COLO668 (cell line): ENCODE measurements around the gene ITPR1.

Experiments used
- DNase-seq: peaks from one replicate; lab custom pipeline; 2025; ENCODE audit not compliant: unreplicated experiment; lab: John Stamatoyannopoulos, UW

ITPR1 gene

GRCh38 chr3:4841225-4841624 lies 348.1 kb downstream of the ITPR1 start:
- no peak for DNase-seq

DNA sequence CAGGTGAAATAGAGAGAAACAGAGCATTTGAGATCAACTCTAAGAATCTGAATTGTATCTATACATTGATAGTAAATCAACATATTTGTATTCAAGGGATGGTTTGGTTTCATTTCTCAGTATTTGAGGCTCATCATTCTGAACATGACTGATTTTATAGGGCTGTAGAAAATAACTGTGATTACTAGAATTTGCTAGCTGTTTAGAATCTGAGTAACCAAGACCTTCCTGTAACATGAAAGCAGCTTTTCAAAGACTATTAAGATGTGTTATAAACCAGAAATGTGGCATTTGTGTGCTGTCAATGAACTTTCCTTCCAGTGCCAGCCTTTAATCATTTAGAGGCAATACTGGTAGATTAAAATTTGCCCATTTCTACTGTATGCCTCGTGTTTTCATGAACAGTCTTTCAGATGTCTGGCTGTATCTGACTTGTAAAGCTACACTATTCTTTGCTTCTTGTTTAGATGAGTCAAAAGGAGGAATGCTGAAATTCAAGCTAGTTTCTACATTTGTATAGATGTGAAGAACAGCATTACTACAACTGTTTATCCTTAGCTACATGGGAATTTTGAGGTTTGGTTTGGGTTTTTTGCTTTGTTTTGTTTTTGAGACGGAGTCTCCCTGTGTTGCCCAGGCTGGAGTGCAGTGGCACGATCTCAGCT lies 348.8 kb downstream of the ITPR1 start:
- no peak for DNase-seq

- no peak for DNase-seq
Observed at GRCh38 chr3:4843619-4844018, 350.5 kb downstream of the ITPR1 start.

DNA sequence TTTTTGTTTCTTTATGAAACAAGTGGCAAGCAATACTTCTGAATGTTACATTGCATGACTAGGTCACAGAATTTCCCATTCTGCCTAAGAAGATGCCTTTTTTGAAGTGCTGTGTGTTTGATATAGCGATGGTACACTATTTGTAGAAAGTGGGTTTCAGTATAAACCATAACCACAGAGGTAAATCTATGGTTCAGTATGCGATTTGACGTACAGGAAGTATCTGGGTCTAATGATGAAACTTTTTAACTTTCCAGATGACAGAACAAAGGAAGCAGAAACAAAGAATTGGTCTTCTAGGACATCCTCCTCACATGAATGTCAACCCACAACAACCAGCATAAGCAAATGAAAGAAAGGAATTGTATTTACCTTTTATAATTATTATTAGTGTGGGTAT lies 352.7 kb downstream of the ITPR1 start:
- no peak for DNase-seq

DNA sequence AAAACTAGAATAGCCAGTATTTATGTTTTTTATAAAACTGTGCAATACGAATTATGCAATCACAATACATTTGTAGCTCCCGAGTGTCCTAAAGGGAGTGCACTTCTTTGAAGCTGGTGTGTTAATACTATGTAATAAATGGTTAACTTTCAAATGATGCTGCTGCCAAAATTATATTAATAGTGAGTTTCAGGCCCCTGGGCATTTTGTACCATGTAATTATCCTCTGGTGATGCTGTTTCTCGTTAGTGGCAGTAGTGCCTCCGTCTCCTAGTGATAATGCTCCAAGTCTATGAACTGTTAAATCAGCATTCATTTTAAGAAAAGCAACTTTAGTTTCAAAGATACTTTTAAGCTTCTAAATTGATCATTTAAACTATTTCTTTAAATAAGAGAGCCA lies 353.4 kb downstream of the ITPR1 start:
- DNase-seq = no peak

DNA sequence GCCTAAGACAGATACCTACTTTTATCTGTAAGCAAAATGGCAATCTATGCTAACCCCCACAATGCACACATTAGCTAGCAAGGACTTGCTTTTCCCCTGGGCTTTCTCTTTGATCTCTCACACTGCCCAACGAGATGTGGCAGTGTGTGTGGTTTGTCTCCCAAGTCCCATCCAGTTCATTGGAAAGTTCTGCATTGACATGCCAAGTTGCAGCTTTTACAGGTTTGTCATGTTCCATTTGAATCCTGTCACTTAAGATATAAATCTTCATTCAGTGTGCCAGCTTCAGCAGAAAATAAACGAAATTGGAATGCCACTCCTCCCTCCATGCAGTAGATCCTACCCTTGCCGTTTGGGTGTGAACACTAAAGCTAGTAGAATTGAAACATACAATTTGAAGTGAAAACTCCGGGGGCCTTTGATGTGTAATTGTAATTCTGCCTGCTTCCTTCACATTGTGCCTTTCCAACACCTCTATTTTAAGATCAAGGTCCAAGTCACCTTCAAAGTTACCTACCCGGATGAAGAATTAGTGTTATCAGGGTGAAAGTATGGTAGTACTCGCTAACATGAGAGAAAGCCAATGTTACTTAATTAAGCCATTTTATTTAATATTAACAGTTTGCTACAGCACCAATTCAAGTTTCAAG lies 355.2 kb downstream of the ITPR1 start:
- DNase-seq = no peak

DNA sequence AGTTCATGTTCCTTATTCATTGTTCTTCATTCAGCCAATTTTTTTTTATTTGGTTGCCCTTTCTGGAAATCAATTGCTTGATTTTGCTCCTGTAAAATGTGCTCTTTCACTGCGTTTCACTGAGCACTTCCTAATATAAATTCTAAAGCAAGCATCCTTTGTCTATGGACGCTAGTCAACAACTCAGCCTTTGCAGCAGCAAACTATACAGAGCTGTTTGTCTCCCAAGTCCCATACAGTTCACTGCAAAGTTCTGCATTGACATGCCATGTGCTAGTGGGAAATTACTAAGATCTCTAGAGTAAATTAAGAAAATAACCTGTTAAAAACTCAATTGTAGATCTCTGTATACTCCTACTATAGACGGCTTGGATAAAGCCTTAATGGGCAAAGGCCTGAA lies 356.0 kb downstream of the ITPR1 start:
- no peak for DNase-seq

- no peak for DNase-seq
Observed at GRCh38 chr3:4849739-4850138, 356.6 kb downstream of the ITPR1 start.

DNA sequence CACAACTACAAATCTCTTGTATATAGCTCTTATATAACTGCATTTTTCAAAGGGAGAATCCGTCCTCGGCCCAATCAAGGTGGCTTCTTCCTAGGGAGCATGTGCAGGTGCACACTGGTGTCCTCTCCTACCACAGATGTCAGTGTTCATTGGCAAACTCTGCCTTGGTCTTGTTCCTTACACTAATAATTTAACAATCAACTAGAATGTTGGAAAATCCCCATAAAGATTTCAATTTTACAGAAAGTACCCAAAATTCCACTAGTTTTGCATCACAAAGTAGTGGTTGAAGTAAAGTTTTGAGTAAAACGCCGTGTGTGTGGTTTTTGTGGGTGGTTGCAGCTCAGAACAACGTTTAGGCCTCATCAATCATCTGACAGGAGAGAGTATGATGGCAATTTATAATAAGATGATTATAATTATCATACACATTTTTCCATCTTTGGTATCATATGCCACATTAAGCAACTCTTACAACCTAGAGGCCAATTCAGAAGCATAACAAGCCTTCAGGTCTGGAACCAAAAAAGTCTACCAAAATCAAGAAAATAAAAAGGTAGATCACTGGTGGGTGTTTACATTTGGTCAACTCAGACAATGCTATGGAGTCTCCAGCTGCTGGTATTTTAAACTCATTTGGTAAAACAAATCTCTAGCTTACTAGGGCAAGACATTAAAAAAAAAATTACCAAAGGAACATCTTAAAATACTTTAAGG lies 357.2 kb downstream of the ITPR1 start:
- DNase-seq = no peak

- DNase-seq = no peak
Observed at GRCh38 chr3:4850928-4851265, 357.7 kb downstream of the ITPR1 start.

GRCh38 chr3:4852780-4853748 lies 359.9 kb downstream of the ITPR1 start:
- no peak for DNase-seq

DNA sequence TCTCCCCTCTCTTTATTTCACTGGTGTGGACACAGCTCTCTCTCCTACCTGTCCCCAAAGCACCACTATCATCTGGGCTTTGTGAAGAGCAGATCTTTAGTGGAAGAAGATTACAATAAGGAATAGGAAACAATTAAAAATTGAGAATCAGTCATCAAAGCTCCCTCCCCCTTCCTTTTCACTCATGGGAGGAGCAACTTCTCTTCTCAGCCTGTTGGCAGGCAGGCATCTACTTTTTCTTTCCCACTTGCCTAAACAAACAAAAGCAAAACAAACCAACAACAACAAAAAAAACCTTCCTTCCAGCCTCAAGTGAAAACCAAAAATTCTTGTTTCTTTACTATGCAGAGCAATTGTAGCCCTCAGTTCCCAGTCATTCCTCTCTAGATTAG lies 360.6 kb downstream of the ITPR1 start:
- no peak for DNase-seq

DNA sequence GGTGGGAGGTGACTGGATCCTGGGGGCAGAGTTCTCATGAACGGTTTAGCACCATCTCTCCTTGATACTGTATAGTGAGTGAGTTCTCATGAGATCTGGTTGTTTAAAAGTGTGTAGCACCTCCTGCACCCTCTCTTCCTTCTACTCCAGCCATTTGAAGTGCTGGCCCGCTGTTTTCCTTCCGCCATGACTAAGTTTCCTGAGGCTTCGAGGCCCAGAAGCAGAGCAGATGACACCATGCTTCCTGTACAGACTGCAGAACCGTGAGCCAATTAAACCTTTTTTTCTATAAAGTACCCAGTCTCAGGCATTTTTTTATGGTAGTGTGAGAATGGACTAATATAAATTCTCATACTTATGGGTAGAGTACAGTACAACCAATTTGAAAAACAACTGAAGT lies 362.5 kb downstream of the ITPR1 start:
- DNase-seq = no peak

- DNase-seq = no peak
Observed at GRCh38 chr3:4856136-4856535, 363.0 kb downstream of the ITPR1 start.

DNA sequence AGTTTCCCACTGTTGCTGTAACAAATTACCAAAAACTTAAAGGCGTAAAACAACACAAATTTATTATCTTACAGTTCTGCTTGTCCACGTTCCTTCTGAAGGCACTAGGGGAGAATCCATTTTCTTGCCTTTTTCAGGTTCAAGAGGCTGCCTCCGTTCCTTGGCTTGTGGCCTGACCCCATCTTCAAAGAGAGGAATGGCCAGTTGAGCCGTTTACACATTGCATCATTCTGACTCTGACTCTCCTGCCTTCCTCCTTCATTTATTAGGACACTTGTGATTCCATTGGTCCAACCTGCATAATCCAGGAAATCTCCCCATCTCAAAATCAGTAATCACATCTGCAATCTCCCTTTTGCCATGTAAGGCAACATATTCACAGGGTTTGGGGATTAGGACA lies 363.4 kb downstream of the ITPR1 start:
- DNase-seq = no peak

GRCh38 chr3:4856986-4857385 lies 363.8 kb downstream of the ITPR1 start:
- DNase-seq = no peak

- no peak for DNase-seq
Observed at GRCh38 chr3:4859788-4860187, 366.6 kb downstream of the ITPR1 start.

- no peak for DNase-seq
Observed at GRCh38 chr3:4862973-4863372, 369.8 kb downstream of the ITPR1 start.

DNA sequence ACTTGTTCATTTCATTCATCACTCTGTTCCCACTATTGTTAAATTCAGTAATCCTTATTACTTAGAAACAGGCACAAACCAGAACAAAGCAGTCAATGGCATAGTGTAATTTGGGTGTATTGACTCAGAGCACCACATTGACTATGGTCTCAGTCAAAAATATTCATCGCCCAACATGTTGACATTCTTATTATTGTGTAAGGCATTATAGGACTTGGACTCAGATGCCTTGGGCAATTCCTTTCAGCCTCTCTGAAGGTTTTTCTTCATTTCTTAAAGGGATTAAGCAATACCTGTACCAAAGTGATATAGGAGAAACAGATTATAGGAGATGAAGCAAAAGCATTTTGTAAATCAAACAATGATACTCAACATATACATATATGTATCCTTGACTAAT lies 371.4 kb downstream of the ITPR1 start:
- no peak for DNase-seq

GRCh38 chr3:4865714-4866113 lies 372.6 kb downstream of the ITPR1 start:
- DNase-seq = no peak

GRCh38 chr3:4866866-4867265 lies 373.7 kb downstream of the ITPR1 start:
- peak; percentile 3 for DNase-seq
